ENCODE measurements around the gene TRABD2A. TPM values are rescaled to one million over a fixed set of nuclear protein-coding genes. Genes with fewer than 3 reads are reported as not detected.

The TRABD2A gene
- total and polyA plus RNA-seq, 9 donors, result 12.2 to 71.0 (median 33.3) TPM

- no peak for DNase-seq
- WGBS, 3 donors, result 59 to 76% (median 66%) methylated on average over 2 of the region's 2 CpGs
- no peak for TF ChIP-seq CTCF (IDR thresholded peaks at IDR 0.05)
- TF ChIP-seq EP300 (IDR thresholded peaks at IDR 0.05), result no peak
- no peak for TF ChIP-seq POLR2A (IDR thresholded peaks at IDR 0.05)
- H3K27ac ChIP-seq, result no peak overlapping the region
- H3K4me3 ChIP-seq, result no peak overlapping the region
- no peaks in the 10 kb centered on the region for H3K36me3 ChIP-seq
- intact Hi-C loops (cut with DNase I), result no loop called here
- no peaks in the 10 kb centered on the region for H3K9me3 ChIP-seq
- no peaks in the 10 kb centered on the region for H3K27me3 ChIP-seq
- H3K4me1 ChIP-seq (ENCODE audit: insufficient read depth), result no peaks in the 10 kb centered on the region
These were observed 63.6 kb downstream of the TRABD2A start for GRCh38 chr2:84817239-84817655.

GRCh38 chr2:84816426-84817026 is 64.4 kb downstream of the TRABD2A start:
- Histone ChIP-seq H3K36me3 (no peaks in the 10 kb centered on the region), H3K27me3 (no peaks in the 10 kb centered on the region), H3K27ac (no peak overlapping the region), H3K9me3 (no peaks in the 10 kb centered on the region), H3K4me3 (no peak overlapping the region), H3K4me1 (ENCODE audit: insufficient read depth) (no peaks in the 10 kb centered on the region)
- TF ChIP-seq POLR2A (IDR thresholded peaks at IDR 0.05) (no peak), CTCF (IDR thresholded peaks at IDR 0.05) (no peak), EP300 (IDR thresholded peaks at IDR 0.05) (no peak)
- intact Hi-C loops (cut with DNase I), result no loop called here
- WGBS, 3 donors, result 92 to 94% (median 93%) methylated on average over 6 of the region's 6 CpGs
- DNase-seq, result no peak

GRCh38 chr2:84815146-84815545 is 65.7 kb downstream of the TRABD2A start:
- no peak overlapping the region for H3K4me3 ChIP-seq
- H3K27me3 ChIP-seq, result no peaks in the 10 kb centered on the region
- no peaks in the 10 kb centered on the region for H3K4me1 ChIP-seq (ENCODE audit: insufficient read depth)
- no peaks in the 10 kb centered on the region for H3K9me3 ChIP-seq
- intact Hi-C loops (cut with DNase I), result no loop called here
- 12 to 21% (median 18%) methylated on average over 3 of the region's 3 CpGs for WGBS, 3 donors
- no peak for TF ChIP-seq POLR2A (IDR thresholded peaks at IDR 0.05)
- TF ChIP-seq EP300 (IDR thresholded peaks at IDR 0.05), result no peak
- TF ChIP-seq CTCF (IDR thresholded peaks at IDR 0.05), result no peak
- H3K27ac ChIP-seq, result no peak overlapping the region
- no peaks in the 10 kb centered on the region for H3K36me3 ChIP-seq
- no peak for DNase-seq

GRCh38 chr2:84811839-84812431 is 68.9 kb downstream of the TRABD2A start:
- intact Hi-C loops (cut with DNase I), result no loop called here
- Histone ChIP-seq H3K4me1 (ENCODE audit: insufficient read depth) (peaks cover 3% of the 10 kb centered on the region), H3K27me3 (no peaks in the 10 kb centered on the region), H3K9me3 (no peaks in the 10 kb centered on the region), H3K4me3 (no peak overlapping the region), H3K36me3 (no peaks in the 10 kb centered on the region), H3K27ac (no peak overlapping the region)
- no peak for DNase-seq
- 94 to 98% (median 96%) methylated on average over 6 of the region's 6 CpGs for WGBS, 3 donors
- TF ChIP-seq POLR2A (IDR thresholded peaks at IDR 0.05), result no peak
- no peak for TF ChIP-seq EP300 (IDR thresholded peaks at IDR 0.05)
- TF ChIP-seq CTCF (IDR thresholded peaks at IDR 0.05), result no peak
